Activated CD8-positive, alpha-beta memory T cell treated with anti-CD3 and anti-CD28 coated beads for 4 hours (primary cell): ENCODE data around the gene LRPAP1.

ENCODE experiments used
- DNase-seq, 2 donors: peaks; one replicate each; pipeline ENCODE4 v3.0.0-alpha.2; 2020; ENCODE audit warnings: low read depth in 2 of 2

The LRPAP1 gene

GRCh38 chr4:3532751-3533422, 665 bp upstream of the LRPAP1 start:
- no peak for DNase-seq

GRCh38 chr4:3531318-3531878, 824 bp downstream of the LRPAP1 start:
- DNase-seq, result no peak

DNA sequence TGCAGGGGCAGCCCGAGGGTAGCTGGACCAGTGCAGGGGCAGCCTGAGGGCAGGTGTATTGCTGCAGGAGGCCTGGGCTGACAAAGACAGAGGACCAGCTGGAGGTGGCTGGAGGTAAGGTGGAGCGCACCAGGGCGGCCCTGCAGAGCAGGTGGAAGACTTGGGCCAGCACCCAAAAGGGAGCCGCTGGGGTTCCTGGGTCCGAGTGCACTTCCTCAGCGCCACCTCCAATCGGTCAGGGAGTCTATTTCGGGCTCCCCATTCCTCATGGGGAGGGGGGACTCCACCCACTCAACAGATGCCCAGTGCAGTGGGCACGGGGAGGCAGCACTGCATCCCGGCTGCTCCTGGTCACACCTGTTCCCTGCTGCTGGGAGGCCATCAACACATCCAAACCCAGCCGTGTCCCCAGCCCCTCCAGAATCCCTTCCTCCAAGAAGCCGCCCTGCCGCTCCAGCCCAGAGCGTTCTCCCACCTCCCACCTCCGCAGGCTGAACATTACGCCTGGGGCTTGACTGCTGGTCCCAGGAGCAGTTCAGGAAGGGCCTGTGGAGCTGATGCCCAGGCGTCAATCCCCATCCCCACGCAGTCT, 1.5 kb downstream of the LRPAP1 start:
- DNase-seq, result no peak

DNA sequence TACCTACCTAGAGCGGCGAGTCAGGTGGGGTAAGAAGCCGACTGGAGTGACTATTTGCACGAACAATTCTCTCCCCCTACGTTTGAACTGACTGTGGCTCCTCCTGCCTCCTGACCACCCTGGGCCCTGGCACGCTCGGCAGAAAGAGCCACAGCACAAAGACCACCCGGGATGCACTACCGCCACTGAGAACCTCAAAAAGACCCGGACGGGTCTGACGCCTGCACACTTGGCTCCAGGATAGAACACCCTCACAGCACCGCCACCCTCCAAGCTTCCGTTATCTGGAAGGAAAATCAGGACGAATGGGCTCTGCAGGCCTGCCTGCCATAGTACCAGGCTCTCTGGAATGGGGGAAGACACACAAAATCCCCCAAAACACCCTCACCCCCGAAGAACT, 2.2 kb downstream of the LRPAP1 start:
- no peak for DNase-seq

DNA sequence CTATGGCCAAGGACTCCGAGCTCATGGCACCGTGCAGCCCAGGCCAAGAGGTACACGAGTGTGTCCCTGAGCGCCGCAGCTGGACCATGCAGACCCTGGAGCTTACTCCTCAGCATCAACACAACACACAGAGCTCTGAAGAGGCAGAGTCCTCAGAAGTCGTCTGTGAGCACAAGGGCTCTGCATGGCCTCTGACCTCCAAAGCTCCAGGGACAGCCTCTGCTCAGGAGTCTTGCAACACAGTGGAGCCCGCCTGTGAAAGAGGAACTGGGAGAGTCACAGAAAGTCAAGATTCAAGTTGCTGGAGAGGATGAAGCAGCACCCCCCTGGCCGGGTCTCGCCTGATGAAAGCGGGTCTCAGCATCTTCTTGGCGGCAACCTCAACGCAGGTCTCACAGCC, 2.9 kb downstream of the LRPAP1 start:
- DNase-seq, result no peak

DNA sequence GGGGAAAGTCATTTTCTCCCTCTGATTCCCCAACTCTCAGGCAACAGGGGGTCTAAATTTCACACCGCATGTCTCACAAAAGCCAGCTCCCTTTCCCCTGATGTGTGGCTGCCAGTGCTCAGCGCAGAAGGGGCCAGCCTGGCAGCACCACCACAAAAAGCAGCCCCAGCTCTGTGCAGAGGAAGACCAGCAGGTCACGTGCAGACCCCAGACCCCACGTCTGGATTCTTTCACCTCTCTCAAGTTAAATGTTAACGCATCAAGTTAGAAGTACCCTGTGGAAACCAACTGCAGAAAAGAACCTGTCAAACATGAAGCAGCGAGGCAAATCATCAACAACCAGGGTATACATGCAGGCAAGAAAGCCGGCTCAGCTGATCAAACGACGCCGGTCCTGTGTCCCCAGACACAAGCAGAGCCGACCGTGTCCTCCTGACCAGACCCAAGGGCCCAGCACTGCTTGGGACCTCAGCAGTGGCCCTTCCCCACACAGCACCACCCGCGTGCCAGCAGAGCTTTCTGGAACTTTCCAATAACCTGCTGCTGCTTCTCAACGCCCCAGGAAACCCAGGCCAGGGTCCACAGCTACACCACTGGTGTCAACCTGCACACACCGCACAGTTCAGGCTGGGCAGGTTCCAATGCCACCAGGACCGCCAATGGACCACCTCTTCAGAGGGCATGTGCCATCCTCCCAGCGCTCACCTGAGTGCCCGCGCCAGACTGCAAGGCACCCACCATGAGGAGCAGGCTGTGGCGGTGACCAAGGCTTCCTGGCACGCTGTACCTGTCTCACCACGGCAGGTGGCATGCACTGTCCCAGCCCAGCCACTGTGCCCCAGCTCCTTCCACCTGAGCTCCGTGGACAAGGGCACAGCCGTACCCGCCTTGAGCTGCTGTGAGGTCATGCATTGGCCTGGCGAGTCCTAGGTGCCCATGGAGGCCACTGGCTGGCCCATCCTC, 4.0 kb downstream of the LRPAP1 start:
- no peak for DNase-seq

- DNase-seq, result no peak
Observed at GRCh38 chr4:3527101-3527913, 4.9 kb downstream of the LRPAP1 start.

DNA sequence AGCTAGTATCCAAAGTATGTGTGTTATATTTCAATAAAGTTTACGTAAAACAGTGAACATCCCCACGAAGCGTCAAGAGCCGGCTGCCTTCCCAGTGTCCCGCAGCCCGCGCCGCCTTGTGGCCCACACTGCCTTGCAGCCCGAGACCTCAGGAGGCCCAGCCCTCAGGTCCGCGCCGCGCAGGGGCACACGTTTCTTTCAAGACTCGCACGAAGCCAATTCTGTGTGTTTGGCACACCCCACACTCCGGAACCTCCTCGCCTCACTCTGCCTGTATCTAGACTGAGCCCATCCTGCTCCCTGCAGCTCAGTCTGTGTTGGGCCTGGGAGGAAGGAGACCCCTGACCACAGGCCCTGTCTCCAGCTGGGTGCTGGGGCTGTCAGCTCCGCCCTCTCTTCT, 5.8 kb downstream of the LRPAP1 start:
- no peak for DNase-seq

- no peak for DNase-seq
Observed at GRCh38 chr4:3525532-3526430, 6.4 kb downstream of the LRPAP1 start.

DNA sequence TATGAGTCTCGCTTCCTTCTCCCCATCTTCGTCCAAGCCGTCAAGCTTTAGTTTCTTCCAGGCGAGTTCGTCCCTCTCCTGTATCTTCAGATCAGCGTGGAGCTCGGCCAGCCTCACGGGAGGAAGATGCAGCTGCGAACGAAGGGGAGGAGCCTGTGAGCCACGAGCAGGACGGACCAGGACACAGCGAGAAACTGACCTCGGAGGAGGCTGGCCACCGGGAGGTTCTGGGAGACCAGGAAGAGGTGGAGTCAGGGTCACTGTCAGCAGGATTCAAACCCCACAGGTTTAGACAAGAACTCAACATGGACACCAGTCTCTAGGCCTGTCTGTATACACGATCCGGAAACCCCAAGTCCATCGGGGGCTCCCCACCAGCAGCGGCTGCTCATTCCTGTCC, 7.3 kb downstream of the LRPAP1 start:
- no peak for DNase-seq

DNA sequence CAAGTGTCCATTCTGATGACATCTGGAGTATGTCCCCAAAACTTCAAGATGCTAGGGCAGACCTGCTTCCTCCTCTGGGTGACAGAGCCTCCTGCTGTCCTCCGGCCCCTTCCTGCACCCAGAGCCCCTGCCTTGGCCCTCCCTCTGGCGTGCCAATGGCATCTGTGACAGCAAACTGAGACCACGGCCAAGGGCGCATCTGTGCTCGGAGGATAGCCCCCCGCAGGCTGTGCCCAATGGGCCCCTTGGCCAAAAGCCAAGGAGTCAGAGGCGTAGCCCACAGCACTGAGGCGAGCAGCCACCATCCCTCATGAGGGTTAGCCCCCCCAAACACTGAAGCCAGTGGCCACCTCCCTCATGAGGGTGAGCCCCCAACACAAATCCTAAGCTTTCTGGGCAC, 7.9 kb downstream of the LRPAP1 start:
- no peak for DNase-seq

GRCh38 chr4:3523628-3524221, 8.5 kb downstream of the LRPAP1 start:
- DNase-seq, result no peak

DNA sequence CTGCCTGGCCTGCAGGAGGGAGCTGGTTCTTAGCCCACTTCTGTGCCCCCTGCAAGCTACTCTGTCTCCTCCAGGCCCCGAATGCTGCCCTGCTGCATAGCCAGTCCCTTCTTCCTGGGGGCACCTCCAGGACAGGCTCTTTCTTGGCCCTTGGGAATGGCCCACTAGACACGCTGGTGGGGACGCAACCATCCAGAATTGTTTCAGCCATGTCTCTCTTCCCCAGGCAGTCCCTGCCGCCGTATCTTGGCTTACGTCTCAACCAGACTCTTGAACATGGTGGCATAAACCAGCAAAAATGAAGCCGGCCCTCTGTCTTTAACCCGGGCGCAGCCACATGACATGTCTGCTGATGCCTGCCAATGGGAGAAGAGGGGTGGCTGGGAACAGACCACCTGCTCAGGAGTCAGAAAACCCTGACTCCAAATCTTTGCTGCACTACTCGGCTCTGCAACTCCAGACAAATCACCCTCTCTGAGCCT, 9.0 kb downstream of the LRPAP1 start:
- DNase-seq, result no peak

DNA sequence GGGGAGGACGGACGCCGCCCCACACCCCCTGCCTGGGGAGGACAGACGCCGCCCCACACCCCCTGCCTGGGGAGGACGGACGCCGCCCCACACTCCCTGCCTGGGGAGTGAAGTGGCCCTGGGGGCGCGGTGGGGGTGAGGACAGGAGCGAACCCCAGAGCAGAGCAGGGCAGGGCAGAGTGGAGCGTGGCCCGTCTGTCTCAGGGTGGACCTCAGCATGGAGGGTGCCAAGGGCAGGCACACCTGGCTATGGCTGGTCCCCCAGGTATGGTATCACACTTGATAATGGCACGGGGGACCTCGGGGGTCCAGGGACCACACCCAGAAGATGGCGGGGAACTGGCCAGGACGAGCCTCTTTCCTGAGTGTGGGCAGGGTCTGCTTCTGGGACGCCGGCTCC, 9.6 kb downstream of the LRPAP1 start:
- no peak for DNase-seq

DNA sequence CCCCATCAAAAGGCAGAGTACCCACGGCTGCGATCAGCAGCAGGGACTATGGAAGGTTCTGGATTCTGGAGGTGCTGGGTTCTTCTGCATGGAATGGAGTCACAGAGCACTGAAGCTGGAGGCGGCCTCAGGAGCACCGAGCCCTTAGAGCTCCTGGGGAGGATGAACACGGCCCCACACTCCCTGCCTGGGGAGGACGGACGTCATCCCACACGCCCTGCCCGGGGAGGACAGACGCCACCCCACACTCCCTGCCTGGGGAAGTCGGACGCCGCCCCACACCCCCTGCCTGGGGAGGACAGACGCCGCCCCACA, 9.9 kb downstream of the LRPAP1 start:
- DNase-seq, result no peak

- no peak for DNase-seq
Observed at GRCh38 chr4:3521621-3522325, 10.4 kb downstream of the LRPAP1 start.

DNA sequence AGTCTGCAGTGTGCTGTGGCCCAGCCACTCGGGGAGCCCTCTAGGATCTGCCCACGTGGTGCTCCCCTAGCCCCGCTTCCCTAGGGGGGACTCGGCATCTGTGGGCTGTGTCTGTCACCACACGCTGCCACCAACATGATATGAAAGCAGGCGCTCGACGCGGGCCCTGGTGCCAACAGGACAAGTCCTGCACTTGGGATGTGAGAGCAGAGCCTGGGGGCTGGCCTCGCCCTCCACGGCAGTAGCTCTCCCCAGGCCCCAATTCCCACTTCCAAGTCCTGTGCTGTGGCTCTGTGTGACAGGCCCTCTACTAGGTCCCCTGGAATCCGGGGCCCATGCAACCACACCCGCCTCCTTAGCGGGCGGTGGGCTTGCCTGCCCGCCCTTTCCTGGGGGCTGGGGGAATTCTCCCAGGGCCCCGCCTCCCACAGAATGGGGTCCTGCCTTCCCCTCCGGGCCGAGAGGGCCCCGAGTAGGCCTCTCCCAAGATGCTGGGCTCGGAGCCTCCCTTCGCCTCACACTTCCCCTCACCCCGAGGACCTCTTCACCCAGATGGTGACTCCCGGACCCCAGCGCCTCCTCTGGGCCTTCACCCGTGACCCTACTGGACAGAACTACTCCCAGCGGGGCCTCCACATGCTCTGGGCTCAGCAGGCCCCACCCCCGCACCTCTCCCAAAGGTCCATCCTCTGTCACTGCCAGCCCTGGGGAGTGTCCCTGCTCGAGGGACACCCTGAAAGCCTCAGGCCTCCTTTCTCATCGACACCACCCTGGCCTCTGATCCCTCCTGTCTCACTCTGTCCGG, 11.2 kb downstream of the LRPAP1 start:
- no peak for DNase-seq

- DNase-seq, result no peak
Observed at GRCh38 chr4:3520276-3520675, 11.9 kb downstream of the LRPAP1 start.
